Gastrocnemius medialis (tissue), 4 donors: ENCODE results near the gene OXGR1.

Experiments
- POLR2A ChIP-seq, 2 donors: fragments of 450-650 bp; IDR thresholded peaks; one replicate each; pipeline ENCODE4 v1.6.1; 2017; ENCODE audit warnings: antibody characterized with exemption in 2 of 2, mild to moderate bottlenecking in 2 of 2, moderate library complexity in 2 of 2
- TF ChIP-seq, protein P1 (sequence below), 5 experiments: fragments of 450-650 bp in 3 of 5; fragments of 200-600 bp in 2 of 5; sonication (generic) in 2 of 5; IDR thresholded peaks in 4 of 5; conservative IDR thresholded peaks in 1 of 5; 1 replicate in 4 of 5; 2 replicates in 1 of 5; pipeline ENCODE4 v1.5.1; 2016 to 2019; ENCODE audit warnings: antibody characterized with exemption in 5 of 5, mild to moderate bottlenecking in 3 of 5, moderate library complexity in 3 of 5

DNA sequence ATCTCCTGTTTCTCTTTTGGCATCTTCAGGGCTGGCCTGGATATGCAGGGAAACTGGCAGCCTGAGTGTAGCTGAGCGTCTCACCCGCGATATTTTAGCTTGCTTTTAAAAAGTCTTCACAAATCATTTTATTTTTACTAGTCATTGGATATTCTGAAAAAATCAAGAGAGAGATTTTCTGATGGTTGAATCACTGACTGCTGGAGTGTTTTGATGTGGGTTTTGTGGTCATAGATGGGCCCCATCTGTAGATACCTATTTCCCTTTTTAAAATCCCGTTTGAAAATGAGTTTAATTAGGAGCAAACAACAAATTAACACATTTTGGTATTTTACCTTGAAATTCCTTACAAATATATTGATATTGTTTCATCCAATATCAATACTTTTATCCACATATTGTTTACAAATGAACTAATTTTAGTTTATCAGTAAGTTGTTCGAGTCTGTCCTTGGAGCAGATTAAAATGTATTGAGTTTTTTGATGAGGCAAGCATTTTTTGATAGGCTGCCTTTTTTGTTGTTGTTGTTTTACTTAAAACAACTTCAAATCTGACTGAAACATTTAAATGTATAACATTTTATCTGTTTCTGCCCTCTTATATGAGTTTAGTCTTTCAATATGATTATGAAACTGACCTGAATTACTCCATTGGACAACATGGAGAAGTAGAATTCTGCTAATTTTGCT is 21.5 kb upstream of the OXGR1 start:
- TF ChIP-seq, protein P1, sequence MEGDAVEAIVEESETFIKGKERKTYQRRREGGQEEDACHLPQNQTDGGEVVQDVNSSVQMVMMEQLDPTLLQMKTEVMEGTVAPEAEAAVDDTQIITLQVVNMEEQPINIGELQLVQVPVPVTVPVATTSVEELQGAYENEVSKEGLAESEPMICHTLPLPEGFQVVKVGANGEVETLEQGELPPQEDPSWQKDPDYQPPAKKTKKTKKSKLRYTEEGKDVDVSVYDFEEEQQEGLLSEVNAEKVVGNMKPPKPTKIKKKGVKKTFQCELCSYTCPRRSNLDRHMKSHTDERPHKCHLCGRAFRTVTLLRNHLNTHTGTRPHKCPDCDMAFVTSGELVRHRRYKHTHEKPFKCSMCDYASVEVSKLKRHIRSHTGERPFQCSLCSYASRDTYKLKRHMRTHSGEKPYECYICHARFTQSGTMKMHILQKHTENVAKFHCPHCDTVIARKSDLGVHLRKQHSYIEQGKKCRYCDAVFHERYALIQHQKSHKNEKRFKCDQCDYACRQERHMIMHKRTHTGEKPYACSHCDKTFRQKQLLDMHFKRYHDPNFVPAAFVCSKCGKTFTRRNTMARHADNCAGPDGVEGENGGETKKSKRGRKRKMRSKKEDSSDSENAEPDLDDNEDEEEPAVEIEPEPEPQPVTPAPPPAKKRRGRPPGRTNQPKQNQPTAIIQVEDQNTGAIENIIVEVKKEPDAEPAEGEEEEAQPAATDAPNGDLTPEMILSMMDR (IDR thresholded peaks at IDR 0.05 in 4 of 5, conservative IDR thresholded peaks at IDR 0.05 in 1 of 5) = no peak
- TF ChIP-seq POLR2A (IDR thresholded peaks at IDR 0.05) = no peak
